Fibroblast of the aortic adventitia (primary cell): ENCODE data around the gene ABHD16B. TPM values are rescaled to one million over a fixed set of nuclear protein-coding genes. Genes with fewer than 3 reads are reported as not detected.
A peak's percentile ranks its signal among the peaks of the same experiment; 100 is the strongest.

Experiments
- DNase-seq: peaks from one replicate; pipeline ENCODE4 v3.0.0-alpha.2; 2010; ENCODE audit warnings: low read depth
- H3K4me3 ChIP-seq: 2 replicates; pipeline ENCODE4 v1.5.1; 2011; ENCODE audit warnings: low read depth, mild to moderate bottlenecking, control low read depth, low read length, moderate library complexity
- CTCF ChIP-seq: IDR thresholded peaks from 2 replicates; pipeline ENCODE4 v1.5.1; 2011; ENCODE audit warnings: mild to moderate bottlenecking, low read length, control low read depth, inconsistent platforms; ENCODE audit not compliant: insufficient read depth
- small RNA-seq: library from RNA; depleted of rRNA; stranded (forward); fragments of <200 nt; gene quantifications from one replicate; pipeline ENCODE3, GENCODE V24; 2012
- total RNA-seq: library from RNA; depleted of rRNA; stranded (reverse); fragments of >200 nt; gene quantifications from 2 replicates; pipeline ENCODE4 v1.2.3, GENCODE V29; 2012; ENCODE audit warnings: low replicate concordance

Gene ABHD16B
- total RNA-seq, 1 donor: not detected

- no peak overlapping the region for H3K4me3 ChIP-seq
- DNase-seq: no peak
- no peak for TF ChIP-seq CTCF
Observed at GRCh38 chr20:63898882-63899558, 37.7 kb downstream of the ABHD16B start.

- no peak for TF ChIP-seq CTCF
- H3K4me3 ChIP-seq: no peak overlapping the region
- DNase-seq: no peak
Observed at GRCh38 chr20:63900413-63900812, 39.1 kb downstream of the ABHD16B start.

- H3K4me3 ChIP-seq: no peak overlapping the region
- no peak for TF ChIP-seq CTCF
- no peak for DNase-seq
Observed at GRCh38 chr20:63903796-63904561, 42.7 kb downstream of the ABHD16B start.

GRCh38 chr20:63908008-63908682 is 46.8 kb downstream of the ABHD16B start:
- no peak for DNase-seq
- no peak for TF ChIP-seq CTCF
- no peak overlapping the region for H3K4me3 ChIP-seq

GRCh38 chr20:63911176-63911575 is 49.9 kb downstream of the ABHD16B start:
- H3K4me3 ChIP-seq: no peak overlapping the region
- peak; percentile 53 for DNase-seq
- TF ChIP-seq CTCF: no peak

Small RNAs within 50 kb of the gene (small RNA-seq; reads per million reads assigned to genes)
- gene RNU1-134P: 3.9 reads per million, percentile 85 among the genes with 10 or more reads in this experiment

Other genes starting within 250 kb of the ABHD16B start
- gene GMEB2, start 234.4 kb upstream of the ABHD16B start, total RNA-seq: 3.4 and 7.4 TPM in 2 replicates
- gene STMN3, start 208.1 kb upstream of the ABHD16B start, total RNA-seq: 9.3 and 12.1 TPM in 2 replicates
- gene RTEL1, start 203.2 kb upstream of the ABHD16B start, total RNA-seq: 17.3 and 23.4 TPM in 2 replicates
- gene TNFRSF6B, start 164.8 kb upstream of the ABHD16B start, total RNA-seq: 0.36 TPM in 1 of 2 replicates, not detected in the other
- 25.7 and 30.6 TPM in 2 replicates for gene ARFRP1, start 153.5 kb upstream of the ABHD16B start, total RNA-seq
- 11.8 and 15.8 TPM in 2 replicates for gene ZGPAT, start 153.5 kb upstream of the ABHD16B start, total RNA-seq
- 1.7 and 2.1 TPM in 2 replicates for gene LIME1, start 124.8 kb upstream of the ABHD16B start, total RNA-seq
- gene SLC2A4RG, start 121.7 kb upstream of the ABHD16B start, total RNA-seq: 31.9 and 39.2 TPM in 2 replicates
- gene ZBTB46, start 30.2 kb upstream of the ABHD16B start, total RNA-seq: 1.1 and 2.9 TPM in 2 replicates
- 100 and 136 TPM in 2 replicates for gene TPD52L2, start 3.8 kb downstream of the ABHD16B start, total RNA-seq
- 30.9 and 33.9 TPM in 2 replicates for gene DNAJC5, start 33.6 kb downstream of the ABHD16B start, total RNA-seq
- gene UCKL1, start 94.9 kb downstream of the ABHD16B start, total RNA-seq: 4.0 and 16.0 TPM in 2 replicates
- gene ZNF512B, start 108.4 kb downstream of the ABHD16B start, total RNA-seq: 7.9 and 12.3 TPM in 2 replicates
- 0.16 and 2.3 TPM in 2 replicates for gene SAMD10, start 118.1 kb downstream of the ABHD16B start, total RNA-seq
- 55.4 and 120 TPM in 2 replicates for gene PRPF6, start 119.6 kb downstream of the ABHD16B start, total RNA-seq
- gene C20orf204, start 174.7 kb downstream of the ABHD16B start, total RNA-seq: 1.6 and 2.1 TPM in 2 replicates
- 0.57 TPM in 1 of 2 replicates, not detected in the other for gene SOX18, start 188.1 kb downstream of the ABHD16B start, total RNA-seq
- 23.5 and 59.4 TPM in 2 replicates for gene TCEA2, start 201.7 kb downstream of the ABHD16B start, total RNA-seq
- gene RGS19, start 218.0 kb downstream of the ABHD16B start, total RNA-seq: 4.8 and 9.8 TPM in 2 replicates
- gene OPRL1, start 218.6 kb downstream of the ABHD16B start, total RNA-seq: 0.63 and 1.3 TPM in 2 replicates
- 0.36 TPM in 1 of 2 replicates, not detected in the other for gene LKAAEAR1, start 222.9 kb downstream of the ABHD16B start, total RNA-seq
- not detected in 2 replicates for gene NPBWR2, start 246.1 kb downstream of the ABHD16B start, total RNA-seq